Measurements from ENCODE around the gene SORL1.
A peak's percentile ranks its signal among the peaks of the same experiment; 100 is the strongest.

SORL1 gene

DNA sequence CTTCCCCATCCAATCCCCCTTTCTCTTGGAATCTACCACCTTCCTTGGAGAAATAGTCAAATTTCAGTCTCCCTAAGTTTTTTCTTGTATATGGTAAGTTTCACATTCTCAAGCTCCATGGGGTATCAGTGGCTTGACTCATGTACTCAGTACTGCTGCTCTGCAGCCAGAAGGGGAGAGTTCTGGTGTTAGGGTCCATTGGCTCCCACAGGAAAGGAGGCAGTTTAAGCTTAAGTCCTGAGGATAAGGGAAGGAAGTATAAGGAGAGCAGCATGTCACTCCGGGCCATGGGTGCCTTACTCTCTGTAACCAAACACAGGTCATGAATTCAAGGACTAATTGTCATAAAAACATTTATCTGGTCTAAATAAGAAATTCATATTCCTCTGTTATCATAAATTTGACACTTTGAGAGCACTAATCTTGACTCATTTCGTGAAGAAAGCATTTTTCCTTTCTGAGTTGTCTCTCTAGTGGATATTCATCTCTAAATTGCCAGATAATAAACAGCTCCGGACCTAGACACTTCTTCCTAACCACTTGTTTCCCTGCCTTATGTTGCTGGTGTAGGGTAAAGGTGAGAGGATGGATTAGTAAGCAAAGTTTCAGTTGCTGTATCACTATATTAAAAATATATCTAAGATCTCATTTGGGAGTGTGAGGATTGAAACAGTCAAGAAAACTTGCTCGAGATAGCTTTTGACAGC is 20.1 kb upstream of the SORL1 start:
- no peak for DNase-seq

DNA sequence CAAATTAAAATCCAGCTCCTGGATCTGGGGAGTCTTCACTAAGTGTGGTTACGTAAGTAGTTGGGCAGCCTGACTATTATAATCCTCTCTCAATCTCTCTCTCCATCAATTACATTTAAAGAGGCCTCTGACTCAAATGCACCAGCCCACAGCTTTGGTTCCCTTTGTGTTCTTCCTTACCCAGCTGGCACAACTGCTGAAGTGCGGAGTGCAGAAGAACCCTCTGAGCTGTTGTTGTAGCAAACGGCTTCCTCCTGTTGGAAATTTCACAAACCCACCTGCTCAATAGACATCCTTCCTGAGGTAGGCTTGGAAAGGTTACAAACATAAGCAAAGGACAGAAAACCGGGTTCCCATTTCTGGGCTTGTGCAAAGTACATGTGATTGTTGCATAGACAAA is 17.0 kb upstream of the SORL1 start:
- DNase-seq: no peak

DNA sequence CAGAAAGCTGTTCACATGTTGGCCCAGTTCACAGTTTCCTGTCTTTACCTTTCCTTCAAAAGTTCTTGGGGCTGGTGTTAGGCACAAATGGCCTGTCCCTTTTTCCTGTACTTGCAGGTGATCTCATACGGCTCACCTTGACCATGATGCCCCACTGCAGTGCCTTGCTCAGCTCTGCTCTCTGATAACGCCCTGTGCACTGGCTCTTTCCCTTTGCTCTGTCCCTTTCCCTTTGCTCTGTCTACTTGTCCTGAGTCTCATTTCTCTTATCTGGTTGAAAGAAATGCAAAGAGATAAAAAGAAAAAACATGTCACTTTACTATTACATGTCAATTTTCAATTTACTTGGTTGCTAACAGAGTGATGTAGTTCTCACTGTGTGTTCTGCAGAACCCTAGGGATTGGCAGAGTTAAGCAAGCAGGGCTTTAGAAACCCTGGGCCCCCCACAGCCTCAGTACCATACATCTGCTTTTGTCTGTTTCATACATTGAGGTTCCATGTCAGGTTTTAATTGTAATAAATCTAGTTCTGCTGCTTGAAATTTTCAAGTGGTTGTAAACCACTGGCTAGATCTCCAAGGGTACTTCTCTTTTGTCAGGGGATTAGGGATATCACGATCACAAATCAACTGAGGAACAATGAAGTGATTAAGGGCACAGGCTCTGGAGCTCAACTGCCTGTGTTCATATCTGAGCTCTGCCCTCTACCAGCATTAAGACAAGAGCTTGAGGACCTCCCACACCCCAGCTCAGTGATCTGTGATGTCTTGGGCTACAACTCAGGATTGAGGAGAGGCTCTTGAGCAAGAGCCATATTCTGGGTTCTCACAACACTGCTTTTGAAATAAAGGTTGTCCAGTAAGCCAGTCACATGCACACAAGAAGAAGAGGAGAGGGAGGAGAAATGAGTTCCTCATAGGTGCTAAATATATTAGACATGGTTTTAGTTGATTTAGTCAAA is 16.3 kb upstream of the SORL1 start:
- peak; percentile 36 for DNase-seq

DNA sequence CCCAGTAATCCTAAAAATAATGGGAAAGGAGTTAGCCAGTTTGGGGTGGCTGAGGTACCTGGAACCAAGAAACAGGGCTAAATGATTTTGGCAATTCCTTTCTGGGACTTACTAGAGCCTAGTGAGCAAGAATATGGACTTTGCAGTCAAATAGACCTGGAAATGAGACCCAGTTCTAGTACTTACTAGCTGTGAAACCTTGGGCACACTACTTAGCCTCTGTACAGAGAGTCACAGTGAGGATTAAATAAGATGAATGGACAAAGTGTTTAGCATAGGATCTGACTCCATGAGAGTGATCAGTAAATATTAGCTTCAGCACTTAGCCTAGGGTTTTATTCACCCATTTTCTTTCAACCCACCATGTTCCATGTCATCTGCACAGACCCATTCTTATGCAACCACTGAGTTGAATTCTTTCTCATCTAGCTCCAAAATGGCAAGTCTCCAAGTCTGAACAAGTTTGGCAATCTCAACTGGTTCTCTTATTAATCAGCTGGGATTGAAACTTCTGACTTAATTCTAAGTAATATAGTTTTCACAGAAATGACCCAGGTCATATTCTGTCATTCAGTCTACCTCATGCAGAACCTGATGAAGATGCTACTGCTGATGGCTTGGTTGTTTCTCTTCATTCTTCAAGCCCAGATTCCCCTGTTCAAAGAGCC is 15.0 kb upstream of the SORL1 start:
- no peak for DNase-seq

DNA sequence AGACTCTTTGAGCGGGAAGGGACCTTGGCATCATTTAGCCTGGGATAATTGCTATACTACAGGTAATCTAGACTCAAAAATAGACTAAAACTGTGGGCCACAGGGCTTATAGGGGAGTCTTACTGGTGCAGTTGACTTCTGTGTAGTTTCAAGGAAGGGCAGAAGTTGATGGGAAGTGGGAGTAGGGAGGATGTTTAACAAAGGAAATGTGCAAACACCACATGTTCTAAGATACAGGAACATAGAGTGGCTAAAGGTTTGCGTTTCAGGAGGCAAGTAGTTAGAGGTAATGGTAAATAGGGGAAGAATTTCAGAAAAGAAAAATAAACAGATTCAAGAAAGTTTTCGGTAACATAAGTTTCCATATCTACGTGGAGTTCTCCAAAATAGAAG is 14.4 kb upstream of the SORL1 start:
- DNase-seq: no peak

DNA sequence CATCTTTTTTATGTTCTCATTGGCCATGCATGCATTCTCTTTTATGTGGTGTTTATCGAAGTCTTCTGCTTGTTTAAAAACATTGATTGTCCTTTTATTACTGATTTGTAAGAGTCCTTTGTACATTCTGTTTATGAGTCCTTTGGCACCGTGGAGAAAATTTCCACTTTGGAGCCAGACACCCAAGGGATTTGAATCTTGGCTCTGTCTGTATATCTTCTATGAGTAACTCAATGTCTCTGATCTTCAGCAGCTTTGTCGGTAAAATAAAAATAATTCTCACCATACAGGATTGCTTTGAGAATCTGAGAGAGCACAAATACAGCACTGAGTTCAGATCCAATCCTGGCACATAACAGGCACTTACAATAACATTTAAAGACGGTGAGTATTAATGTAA is 12.8 kb upstream of the SORL1 start:
- no peak for DNase-seq

DNA sequence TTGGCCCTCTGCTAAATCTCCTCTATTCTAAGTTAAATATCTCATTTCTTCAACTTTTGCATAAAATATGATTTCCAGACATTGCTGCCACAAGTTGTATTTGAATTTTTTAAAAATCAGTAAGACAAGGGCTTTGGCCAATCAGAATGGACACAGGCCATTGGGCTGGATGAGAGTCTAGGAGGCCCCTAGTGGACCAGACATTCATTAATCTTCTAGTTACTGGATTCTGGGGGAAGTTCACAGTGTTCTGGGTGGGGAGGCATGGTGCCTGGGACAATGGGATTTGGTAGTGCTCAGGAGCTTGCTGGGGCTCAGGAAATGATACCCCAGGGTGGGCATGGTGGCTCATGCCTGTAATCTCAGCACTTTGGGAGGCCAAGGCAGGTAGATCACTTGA is 12.4 kb upstream of the SORL1 start:
- no peak for DNase-seq

DNA sequence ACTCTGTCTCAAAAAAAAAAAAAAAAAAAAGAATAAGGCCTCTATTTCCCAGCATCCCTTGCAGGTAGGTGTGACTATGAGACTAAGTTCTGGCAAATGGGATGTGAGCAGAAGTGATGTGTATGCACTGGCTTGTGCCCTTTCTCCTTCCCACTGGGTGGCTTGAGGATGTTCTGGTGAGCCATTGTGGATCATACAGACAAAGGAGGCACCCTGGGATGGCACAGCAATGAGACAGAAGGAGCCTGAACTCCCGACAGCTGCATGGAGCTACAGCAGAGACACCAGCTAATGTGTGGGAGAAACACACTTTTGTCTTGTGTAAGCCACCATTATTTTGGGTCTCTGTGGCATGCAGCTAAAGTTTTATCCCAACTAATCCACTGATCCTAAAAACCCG is 10.6 kb upstream of the SORL1 start:
- no peak for DNase-seq

DNA sequence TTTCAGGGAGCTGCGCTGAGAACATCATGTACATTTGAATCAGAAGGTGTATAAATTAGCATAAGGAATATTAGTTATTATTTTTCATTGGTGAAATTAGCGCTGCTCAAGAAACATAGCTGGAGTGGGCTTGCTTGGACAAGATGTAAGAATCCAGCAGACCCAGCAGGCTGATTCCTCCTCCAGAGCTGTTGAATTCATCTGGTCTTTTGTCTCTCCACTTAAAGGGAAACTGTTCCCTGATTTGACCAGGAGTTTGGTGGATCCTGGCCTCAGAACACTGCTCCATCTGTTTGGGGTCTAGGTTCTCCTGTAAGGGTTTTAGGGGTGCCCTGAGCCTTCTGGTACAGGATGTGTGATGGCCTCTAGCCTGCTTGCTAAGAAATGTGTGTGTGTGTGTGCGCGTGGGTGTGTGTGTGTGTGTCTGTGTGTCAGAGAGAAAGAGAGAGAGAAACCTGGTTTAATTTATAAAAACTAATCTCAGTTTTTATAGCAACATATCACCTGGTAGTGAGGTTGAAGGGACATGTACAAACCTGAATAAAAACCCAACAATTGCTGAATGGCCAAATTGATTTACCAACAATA is 8.3 kb upstream of the SORL1 start:
- no peak for DNase-seq

DNA sequence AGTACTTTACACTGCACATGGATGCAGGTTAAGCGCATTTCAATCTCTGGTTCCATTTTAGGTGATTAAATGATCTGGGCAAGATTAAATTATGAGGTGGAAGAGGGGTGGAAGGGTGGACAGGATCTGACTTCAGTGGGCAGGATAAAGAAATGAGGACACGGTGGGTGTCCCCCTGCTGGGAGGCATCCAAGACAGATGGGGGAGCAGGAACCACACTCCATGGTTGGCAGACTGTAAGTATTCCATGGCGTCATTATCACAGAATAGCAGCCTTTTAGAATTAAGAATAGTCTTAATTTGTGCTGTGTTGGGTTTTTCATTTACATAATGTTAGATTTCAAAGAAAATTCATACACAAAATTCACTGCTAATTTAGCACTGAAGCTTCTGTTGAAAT is 7.6 kb upstream of the SORL1 start:
- no peak for DNase-seq

DNA sequence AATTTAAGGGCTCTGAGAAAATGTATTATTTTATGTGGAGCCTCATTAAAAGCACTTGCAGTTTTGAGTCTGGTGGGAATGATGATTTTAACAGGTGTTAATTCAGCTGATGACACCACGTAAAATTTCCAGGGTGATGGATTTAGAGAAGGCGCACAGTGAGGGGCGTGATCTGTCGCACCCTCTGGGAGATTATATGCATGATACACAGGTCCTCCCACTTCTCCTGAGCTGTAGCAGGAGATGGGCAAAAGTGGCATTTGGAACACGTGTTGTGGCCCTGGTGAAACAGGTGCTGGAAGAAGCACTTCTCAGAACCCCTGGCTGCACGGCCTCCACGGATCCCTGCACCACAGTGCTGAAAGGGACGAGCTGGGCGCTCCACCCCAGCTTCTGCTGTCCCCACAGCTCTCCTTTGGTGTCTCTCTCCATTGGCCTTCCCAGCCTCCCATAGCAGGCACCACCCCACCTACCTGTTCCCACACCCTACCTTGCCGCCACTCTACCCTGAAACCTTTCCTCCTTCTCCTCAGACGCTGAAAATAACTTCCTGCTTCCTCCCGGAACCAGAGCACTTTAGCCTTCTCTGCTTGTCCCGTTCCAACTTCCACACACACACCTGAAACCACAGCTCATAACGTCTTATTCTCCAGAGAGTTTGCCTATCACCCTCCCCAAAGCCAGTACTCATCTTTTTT is 6.9 kb upstream of the SORL1 start:
- DNase-seq: no peak

DNA sequence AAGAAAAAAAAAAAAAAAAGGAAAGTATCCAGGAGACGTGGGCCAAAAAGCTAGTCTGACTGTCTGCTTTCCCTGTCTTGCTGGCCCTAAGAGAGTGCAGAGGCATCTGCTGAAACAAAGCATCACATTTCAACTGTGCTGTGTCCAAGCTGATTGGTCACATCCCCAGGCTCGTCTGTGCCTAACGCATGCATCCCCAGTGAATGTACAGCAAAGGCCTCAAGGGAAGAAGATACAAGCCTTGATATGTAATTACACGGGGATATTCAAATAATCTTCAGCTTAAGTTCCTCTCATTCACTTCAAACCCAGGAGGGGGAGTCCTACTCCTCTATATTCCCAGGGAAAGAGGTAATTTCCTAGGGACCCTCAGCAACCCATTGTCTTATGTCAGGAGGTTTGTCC is 5.4 kb upstream of the SORL1 start:
- no peak for DNase-seq

DNA sequence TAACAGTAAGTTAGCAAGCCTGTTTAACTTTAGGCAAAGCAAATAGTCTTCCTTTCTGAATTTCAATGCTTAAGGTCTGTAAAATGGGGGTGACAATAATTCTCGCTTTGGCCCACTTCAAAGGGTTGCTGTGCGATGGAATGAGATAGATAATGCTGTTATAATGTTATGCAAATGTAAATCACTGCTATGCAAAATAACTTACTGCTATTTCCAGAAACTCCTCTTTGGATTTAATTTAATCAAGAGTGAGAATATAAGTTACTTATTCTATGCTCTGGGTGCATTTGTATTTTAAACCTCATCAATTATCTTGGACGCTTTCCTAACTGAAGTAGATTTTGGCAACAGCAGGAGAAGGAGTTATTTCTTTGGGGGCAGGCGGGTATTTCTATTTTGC is 4.1 kb upstream of the SORL1 start:
- no peak for DNase-seq

DNA sequence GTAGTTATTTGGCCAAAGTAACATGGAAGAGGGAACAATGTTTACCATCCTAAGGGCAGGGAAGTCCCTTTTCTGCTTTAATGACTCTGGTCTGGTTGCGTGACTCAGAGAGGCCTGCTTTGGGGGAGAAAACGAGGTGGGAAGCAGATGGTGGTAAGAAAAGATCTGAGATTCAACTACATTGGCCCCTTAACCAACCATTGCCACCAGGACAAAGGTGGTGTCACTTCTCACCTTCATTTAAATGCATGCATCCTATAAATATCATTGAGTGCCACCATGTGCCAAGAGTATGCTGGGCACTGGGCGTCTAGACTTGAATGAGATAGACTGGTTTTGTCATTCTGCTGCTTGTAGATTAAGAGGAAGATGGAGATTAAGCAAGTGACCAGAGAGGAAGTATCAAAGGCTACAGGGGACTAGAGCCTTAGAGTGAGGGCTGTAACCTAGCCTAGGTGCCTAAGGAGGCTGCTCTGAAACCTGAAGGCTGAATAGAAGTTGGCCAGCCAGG is 3.6 kb upstream of the SORL1 start:
- DNase-seq: peak; percentile 64

DNA sequence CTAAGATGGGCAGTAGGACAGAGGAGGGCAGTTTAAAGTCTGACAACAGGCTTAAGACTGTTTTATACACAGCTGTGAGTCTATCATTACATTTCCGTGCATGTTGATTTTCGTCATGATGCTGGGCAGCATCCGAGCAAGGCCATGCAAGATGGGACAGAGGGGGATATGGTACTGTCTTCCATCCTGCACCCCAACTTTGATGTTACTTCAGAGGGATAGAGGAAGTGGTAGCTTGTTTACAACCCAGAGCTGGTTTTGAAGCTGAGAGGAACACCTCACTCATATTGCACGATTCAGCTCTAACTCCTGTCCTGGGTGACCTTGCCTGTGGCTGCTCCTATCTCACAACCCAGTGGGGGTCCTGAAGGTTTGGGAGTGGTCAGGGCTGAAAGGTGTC is 3.0 kb upstream of the SORL1 start:
- no peak for DNase-seq

DNA sequence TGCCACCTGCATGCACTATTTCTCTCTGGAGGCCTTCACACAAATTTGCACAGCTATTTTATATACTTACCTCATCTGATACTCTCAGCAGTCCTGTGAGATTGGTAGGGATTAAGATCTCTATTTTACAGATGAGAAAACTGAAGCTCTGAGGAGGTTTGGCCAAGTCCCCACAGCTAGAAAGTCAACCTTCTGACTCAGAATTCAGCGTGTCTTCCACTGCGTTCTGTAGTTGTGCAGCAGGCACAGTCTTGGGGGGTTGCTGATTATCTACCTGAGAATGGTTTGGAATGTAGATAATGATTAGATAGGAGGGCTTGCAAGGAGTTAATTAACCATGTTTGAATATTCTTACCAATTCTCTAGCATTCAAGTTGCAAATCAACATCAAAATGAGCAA is 2.5 kb upstream of the SORL1 start:
- DNase-seq: no peak

DNA sequence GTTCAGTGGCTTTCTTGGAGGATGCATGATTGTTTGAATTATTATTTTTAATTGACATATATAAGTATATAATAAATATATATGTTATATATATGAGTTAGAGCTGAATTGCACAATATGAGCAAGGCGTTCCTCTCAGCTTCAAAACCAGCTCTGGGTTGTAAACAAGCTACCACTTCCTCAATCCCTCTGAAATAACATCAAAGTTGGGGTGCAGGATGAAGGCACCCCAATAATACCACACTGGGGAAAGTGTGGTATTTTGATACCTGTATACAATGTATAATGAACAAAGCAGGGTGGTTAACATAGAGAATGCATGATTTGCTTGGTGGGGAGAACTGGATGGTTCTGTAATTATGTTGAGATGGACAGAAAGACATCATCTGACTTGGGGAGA is 1.7 kb upstream of the SORL1 start:
- no peak for DNase-seq

DNA sequence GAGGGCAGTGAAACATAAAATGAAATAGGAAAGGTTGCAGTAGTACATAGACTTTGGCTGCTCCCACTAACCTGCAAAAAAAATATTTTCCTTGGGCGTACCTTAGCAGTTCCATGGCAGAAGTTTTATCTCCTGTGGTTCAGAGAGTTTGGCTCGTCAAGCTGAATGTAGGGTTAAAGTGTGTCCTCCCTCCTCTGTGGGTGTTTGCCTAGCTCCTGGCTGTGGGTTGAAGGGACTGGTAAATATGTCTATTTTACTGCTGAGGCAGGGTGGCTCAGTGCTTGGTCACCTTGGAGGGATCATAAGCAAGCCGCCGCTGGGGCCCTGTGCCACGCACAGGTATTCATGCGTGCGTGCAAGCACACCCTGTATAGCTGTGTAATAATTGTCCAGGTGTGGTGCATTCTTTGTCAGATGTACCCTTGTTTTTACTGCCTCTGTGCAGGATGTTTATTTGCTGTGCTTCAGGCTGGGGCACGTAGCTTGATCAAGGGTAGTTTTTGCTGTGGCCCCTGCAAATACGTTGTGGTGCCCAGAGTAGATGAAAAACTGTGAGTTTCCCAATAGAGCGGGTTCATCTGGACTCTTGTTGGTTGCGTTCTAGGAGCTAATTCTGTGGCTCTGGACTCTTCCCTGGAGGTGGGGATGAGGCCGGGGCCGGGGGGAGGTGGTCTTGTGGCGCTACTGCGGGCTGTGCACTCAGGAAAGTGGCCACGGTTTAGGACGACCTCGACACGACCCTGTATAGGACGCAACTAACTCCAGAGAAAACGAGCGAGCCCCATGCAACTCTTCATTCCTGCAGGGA is 732 bp upstream of the SORL1 start:
- no peak for DNase-seq

DNA sequence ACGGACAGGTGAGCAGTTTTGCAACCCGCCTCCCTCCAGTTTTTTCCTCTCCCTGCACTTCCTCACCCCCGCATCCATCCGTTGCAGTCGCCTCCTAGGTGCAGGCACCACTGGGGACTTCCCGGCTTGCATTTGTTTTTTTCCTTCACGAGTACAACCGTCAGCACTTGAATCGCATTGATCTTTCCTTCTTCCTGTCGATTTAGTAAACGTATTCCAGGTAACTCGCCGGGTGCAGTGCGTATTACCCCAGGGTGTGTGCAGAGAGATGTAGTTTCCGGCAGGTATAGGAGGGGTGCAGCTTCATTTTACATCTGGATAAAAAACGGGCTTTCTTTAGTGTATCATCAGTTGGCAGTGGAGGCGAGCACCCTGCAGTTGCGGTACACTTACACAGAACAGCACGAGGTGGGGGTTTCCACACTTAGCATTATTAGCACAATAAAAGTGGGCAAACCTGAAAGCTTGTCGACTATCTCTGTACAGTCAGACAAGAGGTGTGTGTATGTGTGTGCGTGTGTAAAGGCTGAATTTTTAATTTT is 566 bp downstream of the SORL1 start, which contains the start of gene SORL1-AS1:
Gene SORL1-AS1 (minus strand): TSS at position 359 of the 542 bp plus-strand sequence.
- no peak for DNase-seq

DNA sequence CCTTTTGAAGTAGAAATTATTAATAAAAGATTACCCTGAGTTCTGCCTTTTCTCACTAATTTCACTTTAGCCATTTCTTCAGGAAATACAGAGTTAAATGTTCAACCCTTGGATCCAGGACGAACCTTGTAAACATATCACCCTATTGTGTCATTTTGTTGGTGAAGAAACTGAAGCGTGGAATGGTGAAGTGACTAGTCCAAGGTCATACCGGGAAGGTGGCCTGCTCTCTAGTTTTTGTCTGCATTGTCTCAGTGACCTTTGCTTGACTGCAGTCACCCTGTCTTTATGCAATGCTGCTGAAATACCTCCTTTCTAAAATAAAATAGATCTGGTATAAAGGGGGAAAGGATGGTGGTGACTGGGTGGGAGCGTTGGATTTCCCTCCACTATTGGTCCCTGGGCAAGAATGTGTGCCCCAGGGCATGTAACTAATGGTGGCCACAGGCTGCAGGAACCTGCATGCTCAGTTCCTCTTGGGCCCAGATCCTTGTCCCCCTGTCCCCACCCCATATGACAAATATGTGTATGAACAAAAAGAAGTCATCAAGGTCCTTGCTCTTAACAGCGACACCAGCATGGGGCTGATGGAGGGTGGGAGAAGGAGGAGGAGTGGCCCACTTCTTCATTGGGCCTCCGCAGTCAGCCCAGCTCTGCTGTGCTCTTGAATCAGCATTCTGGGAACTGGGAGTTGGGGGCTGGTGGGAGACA is 1.6 kb downstream of the SORL1 start:
- no peak for DNase-seq

DNA sequence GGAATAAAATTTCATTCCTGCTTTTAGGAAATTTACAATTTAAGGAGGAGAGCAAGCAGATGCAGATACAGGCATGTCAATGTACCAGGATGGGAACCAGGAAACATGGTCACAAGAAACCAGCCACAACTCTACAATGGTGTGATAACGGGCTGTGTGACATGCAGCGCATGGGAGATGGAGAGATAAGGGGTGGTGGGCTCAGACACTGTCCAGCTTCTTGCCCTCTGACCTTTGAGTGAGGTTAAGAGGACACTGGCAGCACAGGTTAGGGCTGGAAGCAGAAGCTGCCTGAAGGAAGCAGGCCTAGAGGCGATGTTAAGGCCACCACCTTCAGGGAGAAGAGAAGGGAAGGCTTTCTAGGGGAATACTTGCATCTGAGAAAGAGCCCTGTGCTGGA is 3.0 kb downstream of the SORL1 start:
- no peak for DNase-seq

All from hematopoietic multipotent progenitor cell treated with erythropoietin and hydrocortisone succinate and interleukin-3 and kit ligand, for 6 days (in vitro differentiated cells).